HL-60 (cell line): ENCODE measurements around the gene LAP3.

Experiments
- DNase-seq, 2 experiments: peaks; one replicate each; pipeline ENCODE4 v3.0.0-alpha.2; 2010 to 2020; ENCODE audit warnings: low read depth in 1 of 2, low spot score in 1 of 2
- H3K27ac ChIP-seq: fragments of 250-450 bp; sonication (Bioruptor Pico); replicated peaks from 2 replicates; pipeline ENCODE4 v1.5.1; 2020; ENCODE audit warnings: mild to moderate bottlenecking, moderate library complexity
- H3K27me3 ChIP-seq: fragments of 250-450 bp; sonication (Bioruptor Pico); 2 replicates; pipeline ENCODE4 v1.5.1; 2021; ENCODE audit warnings: mild to moderate bottlenecking, moderate library complexity; ENCODE audit not compliant: insufficient read depth, poor library complexity, severe bottlenecking
- H3K4me3 ChIP-seq: replicated peaks from 2 replicates; pipeline ENCODE4 v1.5.1; 2011; ENCODE audit warnings: mild to moderate bottlenecking, control low read depth, low read length; ENCODE audit not compliant: insufficient read depth
- CTCF ChIP-seq: IDR thresholded peaks from one replicate; pipeline ENCODE4 v1.5.1; 2011; ENCODE audit warnings: low read length, control low read depth, inconsistent platforms; ENCODE audit not compliant: insufficient read depth
- GABPA ChIP-seq: IDR thresholded peaks from 2 replicates; pipeline ENCODE4 v1.6.1; 2012; ENCODE audit warnings: low read depth
- POLR2AphosphoS5 ChIP-seq: IDR thresholded peaks from 2 replicates; pipeline ENCODE4 v1.6.1; 2012; ENCODE audit warnings: low read depth
- REST ChIP-seq: IDR thresholded peaks from 2 replicates; pipeline ENCODE4 v1.6.1; 2012; ENCODE audit warnings: low read depth; ENCODE audit not compliant: insufficient replicate concordance
- SPI1 ChIP-seq: IDR thresholded peaks from 2 replicates; pipeline ENCODE4 v1.6.1; 2012; ENCODE audit warnings: low read depth, mild to moderate bottlenecking, borderline replicate concordance

The LAP3 gene

GRCh38 chr4:17554568-17554967 lies 22.4 kb upstream of the LAP3 start:
- Histone ChIP-seq H3K4me3 (no peak overlapping the region), H3K27me3 (peaks cover 2% of the 10 kb centered on the region), H3K27ac (no peak overlapping the region)
- TF ChIP-seq SPI1 (no peak), POLR2AphosphoS5 (no peak), CTCF (no peak), GABPA (no peak), REST (no peak)
- DNase-seq, result no peak

GRCh38 chr4:17556498-17556897 lies 20.5 kb upstream of the LAP3 start:
- DNase-seq, result no peak
- no peak overlapping the region for H3K4me3 ChIP-seq
- no peak overlapping the region for H3K27ac ChIP-seq
- TF ChIP-seq GABPA (no peak), SPI1 (no peak), REST (no peak), CTCF (no peak), POLR2AphosphoS5 (no peak)
- peaks cover 2% of the 10 kb centered on the region for H3K27me3 ChIP-seq

GRCh38 chr4:17557880-17558279 lies 19.1 kb upstream of the LAP3 start:
- DNase-seq, result no peak
- H3K27ac ChIP-seq, result no peak overlapping the region
- H3K4me3 ChIP-seq, result no peak overlapping the region
- peaks cover 2% of the 10 kb centered on the region for H3K27me3 ChIP-seq
- TF ChIP-seq SPI1, result no peak
- TF ChIP-seq REST, result no peak
- TF ChIP-seq CTCF, result no peak
- no peak for TF ChIP-seq POLR2AphosphoS5
- TF ChIP-seq GABPA, result no peak
